HPDE6-E6E7 (cell line): ENCODE results near the gene CC2D1A.
"Not testable (repeated sequence)": the region's sequence is repeated elsewhere in the genome, so short reads cannot be mapped to it uniquely, and the experiment has no call there.

Source experiments
- DNase-seq: peaks from one replicate; pipeline ENCODE4 v3.0.0; 2011; ENCODE audit warnings: missing footprints; ENCODE audit errors: extremely low spot score

Gene CC2D1A

GRCh38 chr19:13961826-13962698 lies 56.1 kb downstream of the CC2D1A start:
- no peak for DNase-seq

GRCh38 chr19:13962699-13963602 lies 57.0 kb downstream of the CC2D1A start:
- DNase-seq: no peak

DNA sequence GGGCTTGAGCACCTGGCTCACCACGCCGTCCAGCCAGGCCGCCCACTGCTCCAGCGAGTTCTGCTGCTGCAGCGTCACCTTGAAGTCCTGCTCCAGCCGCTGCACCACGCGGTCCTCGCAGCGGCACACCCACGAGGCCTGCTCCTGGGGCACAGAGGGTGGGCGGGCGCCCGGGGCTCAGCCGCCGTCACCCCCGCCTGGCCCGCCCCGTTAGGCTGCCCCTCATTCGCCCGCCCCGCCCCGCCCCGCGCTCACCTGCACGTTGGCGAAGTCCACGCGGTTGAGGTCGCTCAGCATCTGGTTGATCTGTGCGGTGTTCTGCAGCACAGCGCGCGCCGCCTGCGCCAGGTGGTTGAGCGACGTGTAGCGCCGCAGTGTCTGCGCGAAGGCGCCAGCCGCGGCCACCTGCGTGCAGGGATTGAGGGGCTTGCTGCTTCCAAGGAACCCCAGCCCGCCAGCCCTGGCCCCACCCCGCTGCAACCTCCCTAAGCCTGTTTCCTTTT lies 57.7 kb downstream of the CC2D1A start:
- DNase-seq: no peak

- DNase-seq: no peak
These were observed 58.8 kb downstream of the CC2D1A start for GRCh38 chr19:13964776-13965175.

DNA sequence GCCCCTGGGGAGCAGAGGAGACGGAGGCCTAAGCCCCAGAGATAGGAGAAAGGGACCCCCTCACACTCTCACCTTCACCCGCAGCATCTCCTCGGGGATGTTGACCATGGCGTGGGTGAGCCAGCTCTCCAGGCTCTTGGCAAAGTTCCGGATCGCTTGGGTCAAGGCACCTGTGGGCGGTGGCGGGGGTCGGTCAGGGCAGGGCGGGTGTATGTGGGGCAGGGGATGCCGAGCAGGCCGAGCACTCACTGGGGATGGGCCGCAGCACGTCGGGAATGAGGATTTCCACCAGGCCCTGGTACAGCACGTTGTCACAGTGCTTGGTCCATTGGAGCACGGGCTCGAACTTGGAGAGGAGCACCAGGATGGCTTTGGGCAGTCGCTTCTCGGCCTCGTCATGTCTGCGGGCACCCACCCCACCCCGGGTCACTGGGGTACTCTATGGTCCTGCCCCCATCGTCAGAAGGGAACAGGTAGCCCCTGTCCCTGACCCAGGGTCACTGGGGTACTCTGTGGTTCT lies 59.4 kb downstream of the CC2D1A start:
- no peak for DNase-seq

DNA sequence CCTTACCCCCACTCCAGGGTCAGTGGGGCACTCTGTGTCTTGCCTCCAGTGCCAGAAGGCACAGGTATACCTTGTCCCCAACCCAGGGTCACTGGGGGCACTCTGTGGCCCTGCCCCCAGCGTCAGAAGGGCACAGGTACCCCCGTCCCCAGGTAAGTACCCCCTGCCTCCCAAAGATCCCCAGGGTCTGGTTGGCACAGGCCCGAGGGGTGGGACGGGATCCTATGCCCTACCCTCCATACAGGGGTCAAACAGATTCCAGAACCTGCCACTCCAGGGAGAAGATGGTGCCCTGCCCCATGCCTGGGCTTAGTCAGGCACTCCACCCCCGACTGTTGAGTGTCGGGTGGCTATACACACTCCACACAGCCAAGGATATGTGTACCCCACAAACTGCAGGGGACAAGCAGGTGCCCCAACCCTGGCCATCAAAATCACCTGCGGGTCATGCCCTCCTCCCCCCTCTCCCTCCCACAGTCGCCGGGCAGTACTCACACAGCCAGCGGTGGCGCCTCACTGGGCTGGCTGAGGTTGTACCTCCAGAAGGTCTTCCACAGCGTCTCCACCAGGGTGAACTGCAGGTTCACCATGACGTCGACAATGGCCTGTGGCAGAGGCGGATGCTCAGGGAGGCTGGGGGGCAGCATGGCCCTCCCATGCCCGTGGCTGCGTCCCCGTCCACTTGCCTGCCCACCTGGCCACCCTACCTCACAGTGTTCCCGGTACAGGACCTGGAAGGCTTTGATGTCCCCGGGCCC lies 60.1 kb downstream of the CC2D1A start:
- no peak for DNase-seq

- no peak for DNase-seq
These were observed 60.7 kb downstream of the CC2D1A start for GRCh38 chr19:13966684-13967128.

DNA sequence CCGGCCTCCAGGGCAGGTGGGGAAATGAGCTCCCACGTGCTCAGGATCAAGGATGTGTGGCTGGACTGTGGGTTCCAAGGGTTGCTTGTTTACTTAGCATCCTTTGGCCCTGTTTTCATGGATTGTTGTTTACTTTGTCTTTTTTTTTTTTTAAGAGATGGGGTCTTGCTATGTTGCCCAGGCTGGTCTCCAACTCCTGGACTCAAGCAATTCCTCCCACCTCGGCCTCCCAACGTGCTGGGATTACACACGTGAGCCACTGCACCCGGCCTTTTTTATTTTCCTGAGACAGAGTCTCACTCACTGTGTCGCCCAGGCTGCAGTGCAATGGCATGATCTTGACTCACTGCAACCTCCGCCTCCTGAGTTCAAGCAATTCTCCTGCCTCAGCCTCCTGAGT lies 61.2 kb downstream of the CC2D1A start:
- not testable (repeated sequence) for DNase-seq

GRCh38 chr19:13968383-13968935 lies 62.5 kb downstream of the CC2D1A start:
- DNase-seq: no peak

- no peak for DNase-seq
These were observed 63.0 kb downstream of the CC2D1A start for GRCh38 chr19:13968999-13969398.

DNA sequence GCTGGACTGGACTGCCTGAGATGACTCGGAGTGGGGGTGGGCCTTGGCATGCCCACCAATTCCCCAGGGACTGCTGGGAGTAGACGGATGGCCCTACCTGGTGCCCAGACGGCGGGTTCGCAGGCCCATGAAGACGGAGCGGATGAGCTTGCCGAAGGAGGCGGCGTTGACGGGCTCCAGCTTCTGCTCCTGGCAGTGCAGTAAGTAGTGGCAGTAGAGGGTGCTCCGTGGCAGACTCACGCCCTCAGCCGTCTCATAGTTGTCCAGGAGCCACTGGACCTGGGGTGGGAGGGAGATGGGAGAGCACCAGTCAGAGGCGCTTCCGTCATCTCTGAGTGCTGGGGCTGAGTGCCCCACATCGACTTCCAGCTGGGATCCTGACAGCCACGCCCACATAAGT lies 63.9 kb downstream of the CC2D1A start:
- DNase-seq: no peak

DNA sequence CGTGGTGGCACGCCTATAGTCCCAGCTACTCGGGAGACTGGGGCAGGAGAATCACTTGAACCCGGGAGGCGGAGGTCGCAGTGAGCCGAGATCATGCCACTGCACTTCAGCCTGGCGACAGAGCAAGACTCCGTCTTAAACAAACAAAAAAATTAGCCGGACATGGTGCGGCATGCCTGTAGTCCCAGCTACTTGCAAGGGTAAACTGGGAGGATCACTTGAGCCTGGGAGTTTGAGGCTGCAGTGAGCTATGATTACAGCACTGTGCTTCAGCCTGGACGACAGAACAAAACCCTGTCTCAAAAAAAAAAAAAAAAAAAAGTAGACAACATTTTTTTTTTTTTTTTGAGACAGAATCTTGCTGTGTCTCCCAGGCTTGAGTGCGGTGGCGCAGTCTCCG lies 65.9 kb downstream of the CC2D1A start:
- DNase-seq: not testable (repeated sequence)

GRCh38 chr19:13972368-13973155 lies 66.6 kb downstream of the CC2D1A start:
- no peak for DNase-seq

GRCh38 chr19:13973479-13973878 lies 67.5 kb downstream of the CC2D1A start:
- not testable (repeated sequence) for DNase-seq

- peak; percentile 84 for DNase-seq
These were observed 68.1 kb downstream of the CC2D1A start for GRCh38 chr19:13974073-13974472.

DNA sequence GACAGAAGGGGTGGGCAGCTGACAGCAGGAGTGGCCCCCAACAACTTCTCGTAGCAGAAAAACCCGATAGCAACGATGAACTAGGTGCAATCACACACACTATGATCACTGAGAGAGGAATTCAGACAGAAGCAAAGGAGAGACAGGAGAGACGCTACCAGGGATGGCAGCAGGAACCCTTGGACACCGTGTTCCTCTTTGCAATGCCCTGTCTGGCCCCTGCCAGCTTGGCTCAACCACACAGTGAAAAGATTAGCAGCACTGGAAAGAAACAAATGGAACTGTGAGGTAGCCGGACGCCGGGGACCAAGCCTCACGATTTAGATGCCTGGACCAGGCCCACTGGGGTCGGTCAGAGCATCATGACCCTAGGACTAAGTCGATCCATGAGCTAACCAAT lies 69.9 kb downstream of the CC2D1A start:
- DNase-seq: no peak

DNA sequence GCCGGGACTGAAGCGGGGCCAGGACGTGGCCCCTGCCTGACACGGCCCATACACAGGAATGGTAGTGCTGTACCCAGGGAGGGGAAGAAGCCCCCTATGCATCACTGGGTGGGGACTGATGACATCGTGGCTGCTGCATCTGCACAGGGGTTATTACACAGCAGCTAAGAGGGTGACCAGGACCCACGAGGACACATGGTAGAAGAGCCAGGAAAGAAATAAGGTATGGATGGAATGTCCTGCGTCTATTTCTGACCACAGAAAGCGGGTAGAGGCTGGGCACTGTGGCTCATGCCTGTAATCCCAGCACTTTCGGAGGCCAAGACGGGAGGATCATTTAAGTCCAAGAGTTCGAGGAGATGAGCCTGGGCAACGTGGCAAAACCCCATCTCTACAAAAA lies 70.4 kb downstream of the CC2D1A start:
- no peak for DNase-seq

DNA sequence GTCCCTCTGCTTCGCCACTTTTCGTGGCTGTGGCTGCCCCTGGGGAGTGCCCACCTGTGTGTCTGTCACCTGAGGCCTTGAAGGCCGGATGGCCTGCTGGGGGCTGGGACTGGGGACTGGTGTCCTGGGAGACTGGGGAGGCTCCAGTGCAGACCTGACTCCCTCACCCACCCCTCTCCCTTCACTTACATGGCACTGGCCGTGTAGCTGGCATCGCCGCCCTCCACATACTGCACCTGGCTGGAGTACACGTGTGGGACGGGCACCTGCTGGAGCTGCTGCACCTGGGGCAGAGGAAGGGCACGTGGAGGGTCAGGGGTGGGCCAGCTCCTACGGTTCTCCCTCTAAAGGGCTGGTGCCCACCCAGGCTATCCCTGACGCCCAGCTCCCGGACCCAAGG lies 71.8 kb downstream of the CC2D1A start:
- DNase-seq: no peak

GRCh38 chr19:13978351-13979243 lies 72.6 kb downstream of the CC2D1A start:
- no peak for DNase-seq
